GM12878 (cell line): ENCODE measurements around the gene NFU1.

Experiments
- BACH1 ChIP-seq: fragments of 450-650 bp; IDR thresholded peaks from 2 replicates; pipeline ENCODE4 v1.6.1; 2017; ENCODE audit warnings: mild to moderate bottlenecking, borderline replicate concordance
- KDM1A ChIP-seq: fragments of 200-600 bp; sonication (generic); IDR thresholded peaks from 2 replicates; pipeline ENCODE4 v1.6.1; 2016; ENCODE audit warnings: borderline replicate concordance

DNA sequence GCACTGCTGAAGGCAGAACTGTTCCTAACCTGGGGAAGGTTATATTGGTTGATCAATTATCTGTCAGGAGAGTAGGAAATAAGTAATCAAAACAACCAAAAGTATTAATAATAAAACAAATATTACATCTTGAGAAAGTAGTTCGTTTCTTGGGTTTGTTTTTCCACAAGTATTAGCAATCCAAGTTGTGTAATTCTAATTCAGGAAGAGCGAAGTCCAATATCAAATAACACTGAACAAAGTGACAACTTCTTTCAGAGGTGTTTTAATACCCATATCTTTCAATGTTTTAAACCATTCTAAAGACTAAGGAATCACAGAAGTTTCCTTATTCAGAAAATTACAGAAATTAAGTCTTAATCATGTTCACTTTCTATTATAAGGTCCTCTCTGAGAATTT lies 34.6 kb upstream of the NFU1 start:
- no peak for TF ChIP-seq KDM1A
- TF ChIP-seq BACH1, result no peak
